Epidermal melanocyte (primary cell): Measurements from ENCODE around the gene HSD11B2.

Source experiments
- DNase-seq: peaks from one replicate; pipeline ENCODE4 v3.0.0; 2011; ENCODE audit warnings: low spot score; ENCODE audit not compliant: insufficient read length

HSD11B2 gene

GRCh38 chr16:67449336-67449735 lies 18.4 kb downstream of the HSD11B2 start:
- DNase-seq: no peak

- no peak for DNase-seq
Measured at GRCh38 chr16:67449739-67450138, 18.8 kb downstream of the HSD11B2 start.

- no peak for DNase-seq
Measured at GRCh38 chr16:67451061-67451703, 20.3 kb downstream of the HSD11B2 start.

- DNase-seq: no peak
Measured at GRCh38 chr16:67451704-67452435, 20.9 kb downstream of the HSD11B2 start.

- no peak for DNase-seq
Measured at GRCh38 chr16:67454104-67454503, 23.2 kb downstream of the HSD11B2 start.

- no peak for DNase-seq
Measured at GRCh38 chr16:67454852-67455251, 23.9 kb downstream of the HSD11B2 start.

- DNase-seq: no peak
Measured at GRCh38 chr16:67456391-67457081, 25.6 kb downstream of the HSD11B2 start.

GRCh38 chr16:67457611-67458010 lies 26.7 kb downstream of the HSD11B2 start:
- no peak for DNase-seq

- DNase-seq: no peak
Measured at GRCh38 chr16:67458121-67458641, 27.3 kb downstream of the HSD11B2 start.

- peak; percentile 80 for DNase-seq
Measured at GRCh38 chr16:67459066-67459860, 28.3 kb downstream of the HSD11B2 start.

GRCh38 chr16:67459861-67460150 lies 28.9 kb downstream of the HSD11B2 start:
- no peak for DNase-seq

GRCh38 chr16:67460168-67460567 lies 29.2 kb downstream of the HSD11B2 start:
- DNase-seq: no peak

- no peak for DNase-seq
Measured at GRCh38 chr16:67460961-67461360, 30.0 kb downstream of the HSD11B2 start.

- no peak for DNase-seq
Measured at GRCh38 chr16:67461600-67462278, 30.8 kb downstream of the HSD11B2 start.

- no peak for DNase-seq
Measured at GRCh38 chr16:67462279-67462655, 31.3 kb downstream of the HSD11B2 start.

GRCh38 chr16:67463059-67463458 lies 32.1 kb downstream of the HSD11B2 start:
- DNase-seq: no peak

GRCh38 chr16:67463691-67464090 lies 32.8 kb downstream of the HSD11B2 start:
- no peak for DNase-seq

GRCh38 chr16:67464565-67464964 lies 33.6 kb downstream of the HSD11B2 start:
- no peak for DNase-seq

GRCh38 chr16:67466581-67466980 lies 35.7 kb downstream of the HSD11B2 start:
- no peak for DNase-seq

- DNase-seq: no peak
Measured at GRCh38 chr16:67468731-67469130, 37.8 kb downstream of the HSD11B2 start.

GRCh38 chr16:67470359-67470758 lies 39.4 kb downstream of the HSD11B2 start:
- no peak for DNase-seq
